HG02623 (cell line): Measurements from ENCODE around the gene FER1L5.
"Not testable (repeated sequence)": the region's sequence is repeated elsewhere in the genome, so short reads cannot be mapped to it uniquely, and the experiment has no call there.

Source experiments
- ATAC-seq: cut with Tn5 transposase; IDR thresholded peaks from one replicate; pipeline ENCODE4 v1.9.1; 2021; ENCODE audit warnings: moderate library complexity; ENCODE audit not compliant: unreplicated experiment

Gene FER1L5

GRCh38 chr2:96633641-96634040 lies 8.9 kb upstream of the FER1L5 start:
- no peak for ATAC-seq

DNA sequence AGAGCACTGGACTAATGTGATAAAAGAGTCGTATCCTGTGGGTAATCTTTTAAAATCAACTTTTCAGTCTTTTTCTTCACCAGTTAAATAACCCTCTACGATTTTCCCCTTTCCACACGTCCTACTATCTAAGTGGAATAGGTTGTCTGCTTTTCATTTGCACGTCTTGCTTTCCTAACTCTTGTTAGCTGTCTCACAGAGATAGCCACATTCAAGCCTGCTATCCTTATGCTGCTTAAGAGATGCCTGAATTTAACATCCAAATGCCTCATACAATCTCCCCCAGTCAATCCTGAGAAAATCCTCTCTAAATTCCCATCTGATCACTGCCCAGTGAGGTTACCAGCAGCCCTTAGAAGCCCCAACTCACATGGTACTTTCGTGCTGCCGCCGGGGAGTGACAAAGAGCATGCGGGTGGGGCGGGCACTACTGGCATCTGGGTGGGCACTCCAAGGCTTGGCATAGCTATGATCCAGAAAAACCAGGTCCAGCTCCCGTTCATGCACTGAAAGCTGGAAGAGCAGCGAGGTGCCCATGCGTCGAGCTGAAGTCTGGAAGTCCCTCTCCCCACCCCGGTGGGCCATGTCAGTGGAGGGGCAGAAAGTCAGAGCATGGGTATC lies 5.9 kb upstream of the FER1L5 start:
- no peak for ATAC-seq

DNA sequence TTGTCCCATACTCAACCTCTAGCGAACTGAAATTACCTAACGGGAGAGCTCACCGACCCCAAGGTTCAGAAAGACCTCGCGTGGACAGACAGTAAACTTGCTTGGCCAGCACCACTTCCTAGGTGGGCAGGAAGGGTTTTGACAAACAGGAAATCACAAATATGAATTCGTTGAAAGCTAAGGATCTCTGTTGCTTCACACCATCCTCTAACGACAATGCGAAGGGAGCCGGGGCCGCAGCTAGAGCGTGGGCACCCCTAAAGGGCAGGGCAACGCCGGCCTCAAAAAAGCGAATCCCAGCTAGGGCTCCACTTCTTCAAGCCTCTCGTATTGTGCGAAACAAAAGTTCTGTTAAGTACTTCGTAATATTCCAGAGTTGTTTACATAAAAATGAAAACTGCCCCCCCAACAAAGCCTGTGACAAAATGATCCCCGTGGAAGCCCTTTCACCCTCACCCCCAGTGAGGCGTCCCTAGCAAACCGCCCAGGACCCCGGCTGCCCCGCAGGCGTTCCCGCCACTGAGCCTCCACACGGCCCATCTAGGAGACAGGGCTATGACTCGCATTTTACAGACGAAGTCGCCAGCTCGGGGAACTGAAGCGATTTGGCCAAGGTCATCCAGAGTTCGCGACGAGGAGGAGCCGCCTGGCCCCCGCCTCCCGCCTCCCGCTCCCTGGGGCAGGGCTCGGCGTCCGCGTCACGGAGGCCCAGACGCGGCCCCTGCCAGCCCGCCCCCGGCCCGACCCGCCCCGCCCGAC lies 5.0 kb upstream of the FER1L5 start:
- ATAC-seq, result peak; percentile 60

GRCh38 chr2:96638144-96639121 lies 4.1 kb upstream of the FER1L5 start, which contains the start of gene KANSL3:
TSS of gene KANSL3 (minus strand) at chr2:96638312. CDS start at chr2:96637135, 1,177 bp downstream.
- ATAC-seq, result peak; percentile 69

GRCh38 chr2:96647681-96648080 lies 5.1 kb downstream of the FER1L5 start:
- no peak for ATAC-seq

DNA sequence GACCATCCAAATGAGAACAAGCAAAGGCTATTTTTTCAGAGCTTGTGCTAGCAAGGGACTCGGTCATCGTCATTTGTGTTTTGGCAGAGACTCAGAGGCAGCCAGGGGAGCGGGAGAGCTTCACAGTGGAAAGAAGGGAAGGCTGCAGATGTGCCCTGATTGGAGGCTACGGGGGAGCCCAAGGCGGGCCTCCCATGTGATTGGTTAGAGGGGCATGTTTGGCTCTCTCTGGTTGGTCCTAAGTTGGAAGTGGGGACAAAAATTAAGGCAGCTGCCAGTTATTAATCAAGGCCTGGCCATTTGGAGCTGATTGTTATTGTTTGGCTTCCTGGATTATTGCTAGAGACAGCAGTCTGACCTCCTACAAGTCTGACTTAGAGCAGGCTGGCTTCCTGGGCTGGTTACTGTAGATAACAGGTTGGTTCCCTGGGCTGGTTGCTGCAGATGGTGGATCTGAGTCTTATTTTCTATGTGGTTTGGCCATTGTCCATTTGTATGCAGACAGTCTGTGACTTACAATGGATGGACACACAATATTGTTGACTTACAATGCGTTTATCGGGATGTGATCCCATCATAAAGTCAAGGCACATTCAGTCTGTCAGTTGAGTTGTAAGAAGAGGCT lies 5.9 kb downstream of the FER1L5 start:
- ATAC-seq, result no peak

DNA sequence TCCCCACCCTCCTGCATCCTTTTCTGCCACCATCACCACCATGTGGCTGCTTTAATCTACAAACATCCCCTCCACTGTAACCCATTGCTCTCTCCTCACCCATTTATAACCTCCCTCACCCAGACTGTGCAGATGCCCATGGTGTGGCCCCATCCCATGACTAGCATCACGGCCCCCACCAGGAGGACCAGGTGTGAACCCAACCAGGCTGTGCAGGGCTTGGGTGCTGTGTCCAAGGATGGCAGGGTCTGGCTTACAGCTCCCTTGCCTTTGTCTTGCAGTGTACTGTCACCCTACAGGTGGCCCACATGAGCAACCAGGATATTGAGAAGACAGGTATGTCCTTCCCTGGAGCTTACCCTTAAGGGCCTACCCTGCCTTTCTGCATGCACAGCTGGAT lies 6.8 kb downstream of the FER1L5 start:
- no peak for ATAC-seq

DNA sequence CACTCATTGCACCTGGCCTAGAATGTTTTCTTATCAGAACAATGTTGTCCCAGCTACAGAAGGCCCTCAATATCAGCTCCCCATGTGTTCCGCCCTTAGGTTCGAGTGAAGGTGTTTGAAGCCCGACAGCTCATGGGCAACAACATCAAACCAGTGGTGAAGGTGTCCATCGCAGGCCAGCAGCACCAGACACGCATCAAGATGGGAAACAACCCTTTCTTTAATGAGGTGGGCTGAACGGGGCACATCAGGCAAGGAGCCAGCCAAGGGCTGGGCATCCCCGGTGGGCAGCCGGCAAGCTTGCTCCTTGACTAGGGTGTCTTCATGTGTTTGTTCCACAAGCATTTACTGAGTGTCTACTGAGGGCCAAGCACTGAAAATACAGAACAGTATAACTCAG lies 9.2 kb downstream of the FER1L5 start:
- no peak for ATAC-seq

DNA sequence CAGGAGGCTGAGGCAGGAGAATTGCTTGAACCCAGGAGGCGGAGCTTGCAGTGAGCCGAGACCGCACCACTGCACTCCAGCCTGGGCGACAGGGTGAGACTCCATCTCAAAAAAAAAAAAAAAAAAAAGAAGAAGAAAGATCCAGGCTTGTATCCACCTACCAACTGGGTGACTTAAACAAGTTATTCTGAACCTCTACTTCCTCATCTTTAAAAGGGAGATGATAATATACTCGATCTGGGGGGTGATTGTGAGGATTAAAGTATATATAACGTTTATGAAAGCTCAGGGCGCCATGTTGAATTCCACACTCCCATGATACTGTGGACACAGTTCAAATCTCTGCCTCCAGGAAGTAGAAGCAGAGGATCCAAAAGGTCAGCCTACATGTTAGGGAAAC lies 12.2 kb downstream of the FER1L5 start:
- ATAC-seq, result not testable (repeated sequence)

DNA sequence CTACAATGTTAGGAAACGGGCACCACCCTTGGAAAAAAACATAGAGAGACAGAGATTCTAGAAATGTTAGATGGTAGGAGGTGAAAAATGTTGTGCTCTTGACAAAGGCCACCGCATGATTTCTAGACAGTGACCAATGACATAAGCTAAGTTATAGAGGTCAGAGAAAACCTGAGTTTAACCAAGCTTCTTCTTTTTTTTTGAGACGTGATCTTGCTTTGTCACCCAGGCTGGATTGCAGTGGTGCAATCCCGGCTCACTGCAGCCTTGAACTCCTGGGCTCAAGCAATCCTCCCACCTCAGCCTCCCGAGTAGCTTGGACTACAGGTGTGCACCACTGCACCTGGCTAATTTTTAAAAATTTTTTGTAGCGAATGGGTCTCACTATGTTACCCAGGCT lies 13.0 kb downstream of the FER1L5 start:
- no peak for ATAC-seq

DNA sequence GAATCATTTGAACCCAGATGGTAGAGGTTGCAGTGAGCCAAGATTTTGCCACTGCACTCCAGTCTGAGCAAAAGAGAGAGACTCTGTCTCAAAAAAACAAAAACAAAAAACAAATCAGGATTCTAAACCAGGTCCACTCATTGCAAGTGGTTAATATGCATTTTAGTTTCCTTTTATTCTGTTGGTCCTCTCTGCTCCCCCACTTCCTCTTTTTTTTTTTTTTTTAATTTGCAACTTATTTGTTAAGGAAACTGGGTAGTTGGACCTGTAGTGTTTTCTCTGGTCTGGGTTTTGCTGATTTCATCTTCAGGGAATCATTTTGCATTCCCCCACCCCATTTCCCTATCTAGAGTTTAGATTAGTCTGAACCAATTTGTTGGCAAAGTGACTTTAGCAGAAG lies 14.0 kb downstream of the FER1L5 start:
- ATAC-seq, result no peak

DNA sequence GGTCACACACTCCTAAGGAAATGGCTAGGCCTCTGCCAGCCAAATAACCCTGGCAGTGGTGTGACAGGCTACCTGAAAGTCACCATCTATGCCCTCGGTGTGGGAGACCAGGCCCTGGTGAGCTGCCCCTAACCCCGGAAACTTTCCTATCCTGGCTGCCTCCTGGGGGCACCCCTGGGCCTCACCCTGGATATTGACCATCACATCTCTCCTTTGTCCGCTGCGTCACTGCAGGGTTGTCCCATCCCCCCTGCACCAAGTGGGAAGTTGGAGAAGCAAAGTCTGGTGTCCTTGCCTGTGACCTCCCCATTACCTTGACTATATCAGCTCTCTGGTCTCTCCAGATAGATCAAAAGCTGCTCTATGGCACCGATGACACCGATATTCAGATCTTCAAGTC lies 18.8 kb downstream of the FER1L5 start:
- ATAC-seq, result no peak

GRCh38 chr2:96662360-96662759 lies 19.8 kb downstream of the FER1L5 start:
- ATAC-seq, result no peak

GRCh38 chr2:96663177-96663576 lies 20.6 kb downstream of the FER1L5 start:
- ATAC-seq, result no peak

DNA sequence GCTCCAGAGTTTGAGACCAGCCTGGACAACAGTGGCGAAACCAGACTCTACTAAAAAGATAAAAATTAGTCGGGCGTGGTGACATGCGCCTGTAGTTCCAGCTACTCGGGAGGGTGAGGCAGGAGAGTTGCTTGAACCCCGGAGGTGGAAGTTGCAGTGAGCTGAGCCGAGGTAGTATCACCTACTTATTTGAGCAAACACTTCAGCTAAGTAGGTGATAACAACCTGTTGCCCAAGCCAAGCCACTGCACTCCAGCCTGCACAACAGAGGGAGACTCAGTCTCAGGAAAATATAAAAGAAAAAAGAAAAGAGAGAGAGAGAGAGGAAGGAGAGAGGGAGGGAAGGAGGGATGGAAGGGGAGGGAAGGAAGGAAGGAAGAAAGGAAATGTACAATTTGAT lies 21.3 kb downstream of the FER1L5 start:
- no peak for ATAC-seq

DNA sequence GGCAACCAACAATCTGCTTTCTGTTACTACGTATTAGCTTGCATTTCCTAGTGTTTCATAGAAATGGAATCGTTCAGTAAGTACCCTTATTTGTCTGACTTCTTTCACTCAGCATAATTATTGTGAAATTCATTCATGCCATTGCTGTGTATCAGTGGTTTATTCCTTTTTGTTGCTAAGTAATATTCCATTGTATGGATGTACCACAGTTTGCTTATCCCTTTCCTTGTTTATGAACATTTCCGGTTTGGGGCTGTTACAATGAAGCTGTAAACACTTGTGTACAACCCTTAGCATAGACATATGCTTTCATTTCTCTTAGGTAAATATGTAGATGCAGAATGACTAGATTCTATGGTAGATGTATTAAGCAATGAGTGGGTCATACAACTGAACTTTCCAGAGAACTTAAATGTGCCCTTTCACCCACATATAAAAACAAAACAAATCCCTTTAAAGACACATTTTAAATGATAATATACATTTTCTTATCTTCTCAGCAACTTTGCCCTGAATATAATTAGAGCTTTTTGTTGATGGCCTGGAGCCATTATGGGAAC lies 21.9 kb downstream of the FER1L5 start:
- no peak for ATAC-seq

GRCh38 chr2:96665083-96665569 lies 22.6 kb downstream of the FER1L5 start:
- ATAC-seq, result no peak

GRCh38 chr2:96665717-96666116 lies 23.2 kb downstream of the FER1L5 start:
- not testable (repeated sequence) for ATAC-seq

DNA sequence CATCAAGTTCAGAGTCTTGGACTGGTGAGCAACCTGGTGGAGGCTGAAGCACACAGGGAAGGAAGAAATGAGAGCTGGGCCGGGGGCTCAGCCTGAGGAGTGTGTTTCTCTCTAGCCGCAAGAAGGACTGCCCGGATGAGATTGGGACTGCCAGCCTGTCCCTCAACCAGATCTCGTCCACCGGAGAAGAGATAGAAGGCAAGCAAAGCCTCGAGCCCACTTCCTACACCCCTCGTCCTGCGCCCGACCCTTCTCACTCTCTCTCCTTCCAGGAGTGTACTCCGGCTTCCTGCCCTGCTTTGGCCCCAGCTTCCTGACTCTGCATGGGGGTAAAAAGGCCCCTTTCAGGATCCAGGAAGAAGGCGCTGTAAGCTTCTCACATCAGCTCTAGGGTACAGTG lies 26.2 kb downstream of the FER1L5 start:
- no peak for ATAC-seq

- ATAC-seq, result no peak
These were observed 27.1 kb downstream of the FER1L5 start for GRCh38 chr2:96669539-96670215.
